LNCaP clone FGC (cell line): ENCODE results near the gene NIN.

ENCODE experiments used
- DNase-seq: peaks from one replicate; pipeline ENCODE4 v3.0.0-alpha.2; 2011; ENCODE audit warnings: low read depth
- H3K4me3 ChIP-seq: 2 replicates; pipeline ENCODE4 v1.5.1; 2011; ENCODE audit warnings: mild to moderate bottlenecking, low read depth, low read length, control low read depth
- CTCF ChIP-seq: IDR thresholded peaks from 2 replicates; pipeline ENCODE4 v1.5.1; 2012; ENCODE audit warnings: mild to moderate bottlenecking; ENCODE audit not compliant: control insufficient read depth, insufficient read depth; ENCODE audit errors: extremely low read depth

The NIN gene

DNA sequence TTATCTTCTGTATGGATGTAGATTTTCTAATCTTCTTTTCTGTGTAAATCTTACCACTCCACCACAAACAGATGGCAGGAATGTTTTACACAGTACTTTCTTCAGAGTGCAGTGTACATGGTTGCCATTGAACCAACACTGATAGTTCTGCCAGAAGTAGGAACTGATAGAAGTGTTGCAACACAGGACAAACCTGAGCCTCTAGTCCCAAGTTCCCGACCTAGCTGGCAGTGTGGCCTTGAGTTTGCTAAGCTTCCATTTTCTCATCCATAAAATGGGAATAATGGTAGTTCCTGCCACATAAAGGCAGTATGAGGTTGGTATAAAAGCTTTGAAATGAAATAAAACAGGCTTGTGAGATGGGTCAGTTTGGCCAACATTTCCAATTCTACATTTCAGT, 112.0 kb downstream of the NIN start:
- H3K4me3 ChIP-seq = no peak overlapping the region
- no peak for TF ChIP-seq CTCF
- no peak for DNase-seq

DNA sequence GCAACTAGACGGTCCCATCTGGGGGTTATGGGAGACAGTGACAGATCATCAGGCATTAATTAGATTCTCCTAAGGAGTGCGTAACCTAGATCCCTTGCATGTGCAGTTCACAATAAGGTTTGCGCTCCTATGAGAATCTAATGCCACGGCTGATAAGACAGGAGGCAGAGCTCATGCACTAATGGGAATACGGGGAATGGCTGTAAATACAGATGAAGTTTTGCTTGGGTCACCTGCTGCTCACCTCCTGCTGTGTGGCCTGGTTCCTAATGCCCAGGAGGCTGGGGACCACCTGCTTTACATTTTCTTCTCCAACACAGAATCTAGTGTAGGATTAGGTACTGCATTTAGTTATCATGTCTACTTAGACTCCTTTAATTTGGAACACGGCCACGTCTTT, 113.2 kb downstream of the NIN start:
- TF ChIP-seq CTCF = no peak
- no peak overlapping the region for H3K4me3 ChIP-seq
- no peak for DNase-seq

- DNase-seq = no peak
- H3K4me3 ChIP-seq = no peak overlapping the region
- peak; percentile 39; the same call in 1 of the 2 replicates for TF ChIP-seq CTCF
These were observed 116.4 kb downstream of the NIN start for GRCh38 chr14:50714450-50715073.

GRCh38 chr14:50711043-50711442, 119.9 kb downstream of the NIN start:
- no peak overlapping the region for H3K4me3 ChIP-seq
- TF ChIP-seq CTCF = no peak

GRCh38 chr14:50705026-50705593, 125.9 kb downstream of the NIN start:
- no peak for TF ChIP-seq CTCF
- H3K4me3 ChIP-seq = no peak overlapping the region
- no peak for DNase-seq

More at GRCh38 chr14:50711043-50711442, 119.9 kb downstream of the NIN start:
- no peak for DNase-seq

- TF ChIP-seq CTCF = no peak
- no peak for DNase-seq
- H3K4me3 ChIP-seq = no peak overlapping the region
These were observed 126.4 kb downstream of the NIN start for GRCh38 chr14:50704454-50705010.
